Gastroesophageal sphincter (tissue), 3 donors: ENCODE measurements around the gene ABHD6.
"Not testable (repeated sequence)": the region's sequence is repeated elsewhere in the genome, so short reads cannot be mapped to it uniquely, and the experiment has no call there.

Source experiments
- CTCF ChIP-seq, 4 experiments: fragments of 200-600 bp in 2 of 4; fragments of 450-650 bp in 2 of 4; sonication (generic) in 1 of 4; IDR thresholded peaks; one replicate each; pipeline ENCODE4 v1.5.1; 2017 to 2019; ENCODE audit warnings: antibody characterized with exemption in 4 of 4, mild to moderate bottlenecking in 2 of 4, moderate library complexity in 2 of 4
- POLR2A ChIP-seq, 2 donors: fragments of 450-650 bp; IDR thresholded peaks; one replicate each; pipeline ENCODE4 v1.6.1; 2017; ENCODE audit warnings: antibody characterized with exemption in 2 of 2, mild to moderate bottlenecking in 2 of 2, moderate library complexity in 1 of 2

- TF ChIP-seq POLR2A, CTCF (IDR thresholded peaks at IDR 0.05): not testable (repeated sequence)
Measured at GRCh38 chr3:58227933-58228332, 9.7 kb upstream of the ABHD6 start.
